Thyroid gland (tissue), 4 donors: ENCODE results near the gene BHMT.

Source experiments
- POLR2A ChIP-seq, 2 donors: fragments of 450-650 bp; IDR thresholded peaks; one replicate each; pipeline ENCODE4 v1.6.1; 2017; ENCODE audit warnings: antibody characterized with exemption in 2 of 2, mild to moderate bottlenecking in 2 of 2, moderate library complexity in 1 of 2
- TF ChIP-seq, protein P1 (sequence below), 6 experiments: fragments of 200-600 bp in 3 of 6; fragments of 450-650 bp in 3 of 6; sonication (generic) in 3 of 6; IDR thresholded peaks; one replicate each; pipeline ENCODE4 v1.5.1; 2016 to 2019; ENCODE audit warnings: antibody characterized with exemption in 6 of 6, mild to moderate bottlenecking in 2 of 6, inconsistent platforms in 1 of 6, moderate library complexity in 1 of 6

DNA sequence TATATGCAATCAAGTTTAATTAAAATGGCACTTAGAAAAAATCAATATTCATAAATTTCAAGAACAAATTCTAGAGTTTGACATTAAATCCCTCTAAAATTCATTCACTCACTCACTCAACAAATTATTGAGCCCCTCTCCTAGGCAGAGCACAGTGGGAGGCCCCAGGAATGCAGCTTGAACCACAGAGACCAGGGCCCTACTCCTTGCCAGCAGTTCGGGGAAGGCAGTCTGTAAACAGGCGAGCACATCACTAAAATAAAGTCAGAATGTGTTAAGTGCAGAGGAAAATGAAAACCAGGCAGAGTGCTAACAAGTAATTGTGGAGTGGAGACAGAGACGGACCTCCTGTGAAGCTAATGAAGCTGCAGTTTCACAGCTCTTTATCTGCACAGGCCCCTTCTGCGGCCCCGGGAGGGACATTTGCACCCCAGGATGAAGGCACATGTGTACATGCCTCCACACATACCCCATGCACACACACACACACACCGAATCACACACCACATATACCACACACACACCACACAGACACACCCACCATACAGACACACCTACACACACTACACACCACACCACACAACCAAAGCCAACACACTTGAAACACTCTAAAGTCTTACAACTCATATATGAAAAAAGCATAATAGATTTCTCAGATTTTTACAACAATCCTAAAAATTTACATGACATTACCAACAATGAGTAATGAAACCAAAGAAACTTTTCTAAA is 40.5 kb downstream of the BHMT start:
- no peak for TF ChIP-seq POLR2A (IDR thresholded peaks at IDR 0.05)
- TF ChIP-seq, protein P1, sequence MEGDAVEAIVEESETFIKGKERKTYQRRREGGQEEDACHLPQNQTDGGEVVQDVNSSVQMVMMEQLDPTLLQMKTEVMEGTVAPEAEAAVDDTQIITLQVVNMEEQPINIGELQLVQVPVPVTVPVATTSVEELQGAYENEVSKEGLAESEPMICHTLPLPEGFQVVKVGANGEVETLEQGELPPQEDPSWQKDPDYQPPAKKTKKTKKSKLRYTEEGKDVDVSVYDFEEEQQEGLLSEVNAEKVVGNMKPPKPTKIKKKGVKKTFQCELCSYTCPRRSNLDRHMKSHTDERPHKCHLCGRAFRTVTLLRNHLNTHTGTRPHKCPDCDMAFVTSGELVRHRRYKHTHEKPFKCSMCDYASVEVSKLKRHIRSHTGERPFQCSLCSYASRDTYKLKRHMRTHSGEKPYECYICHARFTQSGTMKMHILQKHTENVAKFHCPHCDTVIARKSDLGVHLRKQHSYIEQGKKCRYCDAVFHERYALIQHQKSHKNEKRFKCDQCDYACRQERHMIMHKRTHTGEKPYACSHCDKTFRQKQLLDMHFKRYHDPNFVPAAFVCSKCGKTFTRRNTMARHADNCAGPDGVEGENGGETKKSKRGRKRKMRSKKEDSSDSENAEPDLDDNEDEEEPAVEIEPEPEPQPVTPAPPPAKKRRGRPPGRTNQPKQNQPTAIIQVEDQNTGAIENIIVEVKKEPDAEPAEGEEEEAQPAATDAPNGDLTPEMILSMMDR (IDR thresholded peaks at IDR 0.05) = no peak
